ENCODE results near the gene MBD3L5.

The MBD3L5 gene

DNA sequence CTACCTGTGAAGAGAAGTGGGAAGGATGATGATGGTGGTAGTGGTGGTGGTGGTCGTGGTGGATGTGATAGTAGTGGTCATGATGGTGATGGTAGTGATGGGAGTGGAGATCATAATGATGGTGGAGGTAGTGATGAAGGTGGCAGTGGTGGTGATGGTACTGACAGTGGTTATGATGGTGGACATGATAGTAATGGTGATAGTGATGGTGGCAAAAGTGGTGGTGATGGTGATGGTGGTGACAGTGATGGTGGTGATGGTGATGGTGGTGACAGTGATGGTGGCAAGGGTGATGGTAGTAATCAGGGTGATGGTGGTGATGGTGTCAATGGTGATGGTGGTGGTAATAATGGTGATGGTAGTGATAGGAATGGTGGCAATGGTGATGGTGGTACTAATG, 35.3 kb upstream of the MBD3L5 start:
- Histone ChIP-seq H3F3A (ENCODE audit: low read depth) (no peaks in the 10 kb centered on the region), H3K79me2 (ENCODE audit: insufficient read depth, low read length) (no peaks in the 10 kb centered on the region), H4K20me1 (ENCODE audit: insufficient read depth, low read length, poor library complexity, severe bottlenecking) (no peaks in the 10 kb centered on the region), H3K4me1 (ENCODE audit: insufficient read depth, low read length, poor library complexity, severe bottlenecking) (no peaks in the 10 kb centered on the region), H3K9me3 (ENCODE audit: insufficient read depth, low read depth, low read length) (no peaks in the 10 kb centered on the region), H3K9me2 (replicated peaks; ENCODE audit: low read depth, low read length) (no peaks in the 10 kb centered on the region), H2AFZ (ENCODE audit: low read length) (no peak overlapping the region), H3K36me3 (ENCODE audit: insufficient read depth, low read length) (no peaks in the 10 kb centered on the region), H3K4me2 (ENCODE audit: low read depth, low read length, poor library complexity, severe bottlenecking) (no peak overlapping the region), H3K4me3 (ENCODE audit: low read length, poor library complexity, severe bottlenecking) (no peak overlapping the region), H3K9ac (ENCODE audit: low read depth, low read length, poor library complexity, severe bottlenecking) (no peak overlapping the region), H3K27me3 (ENCODE audit: insufficient read depth, low read length, poor library complexity, severe bottlenecking) (no peaks in the 10 kb centered on the region)
- TF ChIP-seq EZH2phosphoT487 (IDR thresholded peaks at IDR 0.05; ENCODE audit: borderline replicate concordance), result no peak
- TF ChIP-seq, protein P1, sequence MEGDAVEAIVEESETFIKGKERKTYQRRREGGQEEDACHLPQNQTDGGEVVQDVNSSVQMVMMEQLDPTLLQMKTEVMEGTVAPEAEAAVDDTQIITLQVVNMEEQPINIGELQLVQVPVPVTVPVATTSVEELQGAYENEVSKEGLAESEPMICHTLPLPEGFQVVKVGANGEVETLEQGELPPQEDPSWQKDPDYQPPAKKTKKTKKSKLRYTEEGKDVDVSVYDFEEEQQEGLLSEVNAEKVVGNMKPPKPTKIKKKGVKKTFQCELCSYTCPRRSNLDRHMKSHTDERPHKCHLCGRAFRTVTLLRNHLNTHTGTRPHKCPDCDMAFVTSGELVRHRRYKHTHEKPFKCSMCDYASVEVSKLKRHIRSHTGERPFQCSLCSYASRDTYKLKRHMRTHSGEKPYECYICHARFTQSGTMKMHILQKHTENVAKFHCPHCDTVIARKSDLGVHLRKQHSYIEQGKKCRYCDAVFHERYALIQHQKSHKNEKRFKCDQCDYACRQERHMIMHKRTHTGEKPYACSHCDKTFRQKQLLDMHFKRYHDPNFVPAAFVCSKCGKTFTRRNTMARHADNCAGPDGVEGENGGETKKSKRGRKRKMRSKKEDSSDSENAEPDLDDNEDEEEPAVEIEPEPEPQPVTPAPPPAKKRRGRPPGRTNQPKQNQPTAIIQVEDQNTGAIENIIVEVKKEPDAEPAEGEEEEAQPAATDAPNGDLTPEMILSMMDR (conservative IDR thresholded peaks at IDR 0.05; ENCODE audit: low read length), result no peak

DNA sequence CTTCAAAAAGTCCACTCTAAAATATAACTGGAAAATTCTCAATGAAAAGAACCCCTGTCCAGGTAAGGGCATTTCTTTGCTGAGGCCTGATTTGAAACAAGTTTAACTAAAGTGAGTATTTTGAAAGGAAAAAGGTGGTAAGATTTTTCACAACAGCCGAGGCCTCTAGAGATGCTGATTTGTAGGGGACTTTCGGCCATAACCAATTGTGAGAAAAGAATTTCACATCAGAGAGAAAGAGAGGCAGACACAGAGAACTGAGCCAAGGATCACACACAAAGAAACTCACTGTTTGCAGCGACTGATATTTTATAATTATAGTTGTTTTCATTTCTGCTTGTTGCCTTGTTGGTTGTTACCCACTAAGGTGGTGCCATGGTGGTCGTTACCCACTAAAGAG, 33.6 kb upstream of the MBD3L5 start:
- Histone ChIP-seq H3K79me2 (ENCODE audit: insufficient read depth, low read length) (no peaks in the 10 kb centered on the region), H3K9me2 (replicated peaks; ENCODE audit: low read depth, low read length) (no peaks in the 10 kb centered on the region), H3F3A (ENCODE audit: low read depth) (no peaks in the 10 kb centered on the region), H3K36me3 (ENCODE audit: insufficient read depth, low read length) (no peaks in the 10 kb centered on the region), H4K20me1 (ENCODE audit: insufficient read depth, low read length, poor library complexity, severe bottlenecking) (no peaks in the 10 kb centered on the region), H2AFZ (ENCODE audit: low read length) (no peak overlapping the region), H3K4me3 (ENCODE audit: low read length, poor library complexity, severe bottlenecking) (no peak overlapping the region), H3K27me3 (ENCODE audit: insufficient read depth, low read length, poor library complexity, severe bottlenecking) (no peaks in the 10 kb centered on the region), H3K9ac (ENCODE audit: low read depth, low read length, poor library complexity, severe bottlenecking) (no peak overlapping the region), H3K9me3 (ENCODE audit: insufficient read depth, low read depth, low read length) (no peaks in the 10 kb centered on the region), H3K4me2 (ENCODE audit: low read depth, low read length, poor library complexity, severe bottlenecking) (no peak overlapping the region), H3K4me1 (ENCODE audit: insufficient read depth, low read length, poor library complexity, severe bottlenecking) (no peaks in the 10 kb centered on the region)
- TF ChIP-seq EZH2phosphoT487 (IDR thresholded peaks at IDR 0.05; ENCODE audit: borderline replicate concordance), result no peak
- TF ChIP-seq, protein P1 (conservative IDR thresholded peaks at IDR 0.05; ENCODE audit: low read length), result no peak

DNA sequence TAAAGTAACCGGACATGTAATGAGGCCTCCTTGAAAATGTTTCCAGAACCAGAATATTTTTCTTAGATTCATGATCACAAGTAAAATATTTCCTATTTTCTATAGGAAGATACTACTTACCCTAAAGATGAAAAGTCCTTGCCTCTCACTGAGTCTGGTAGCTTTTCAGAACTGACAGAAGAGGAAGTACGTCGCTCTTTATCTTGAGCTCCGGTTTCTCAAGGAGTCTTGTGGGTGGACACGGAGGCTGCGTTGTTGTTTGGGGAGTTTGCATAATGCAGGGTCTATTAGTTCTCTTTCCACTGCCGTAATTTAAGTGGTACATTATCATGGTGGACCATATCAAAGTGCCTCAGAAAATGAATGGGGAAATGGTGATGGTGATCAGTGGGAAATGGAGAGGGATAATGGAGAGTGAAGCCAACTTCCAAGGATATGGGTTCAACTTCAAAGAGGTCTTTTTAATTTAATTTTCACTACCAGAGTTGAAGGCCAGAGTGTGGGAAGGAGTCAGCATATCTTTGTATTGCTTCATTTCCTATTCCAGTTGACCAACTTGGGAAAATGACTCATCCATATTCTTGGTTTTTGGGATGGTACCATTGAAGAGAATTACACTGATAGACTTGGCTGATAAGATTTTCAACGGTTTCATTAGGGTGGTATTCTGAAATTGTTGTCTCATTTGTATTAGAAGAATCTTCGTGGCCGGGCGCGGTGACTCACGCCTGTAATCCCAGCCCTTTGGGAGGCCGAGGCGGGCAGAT, 32.5 kb upstream of the MBD3L5 start:
- no peaks in the 10 kb centered on the region for H3K36me3 ChIP-seq (ENCODE audit: insufficient read depth, low read length)
- H3K4me2 ChIP-seq (ENCODE audit: low read depth, low read length, poor library complexity, severe bottlenecking), result no peak overlapping the region
- no peaks in the 10 kb centered on the region for H3K4me1 ChIP-seq (ENCODE audit: insufficient read depth, low read length, poor library complexity, severe bottlenecking)
- H3F3A ChIP-seq (ENCODE audit: low read depth), result no peaks in the 10 kb centered on the region
- TF ChIP-seq EZH2phosphoT487 (IDR thresholded peaks at IDR 0.05; ENCODE audit: borderline replicate concordance), result no peak
- TF ChIP-seq, protein P1 (conservative IDR thresholded peaks at IDR 0.05; ENCODE audit: low read length), result no peak
- H3K27me3 ChIP-seq (ENCODE audit: insufficient read depth, low read length, poor library complexity, severe bottlenecking), result no peaks in the 10 kb centered on the region
- H3K79me2 ChIP-seq (ENCODE audit: insufficient read depth, low read length), result no peaks in the 10 kb centered on the region
- H4K20me1 ChIP-seq (ENCODE audit: insufficient read depth, low read length, poor library complexity, severe bottlenecking), result no peaks in the 10 kb centered on the region
- no peak overlapping the region for H2AFZ ChIP-seq (ENCODE audit: low read length)
- no peak overlapping the region for H3K4me3 ChIP-seq (ENCODE audit: low read length, poor library complexity, severe bottlenecking)
- H3K9ac ChIP-seq (ENCODE audit: low read depth, low read length, poor library complexity, severe bottlenecking), result no peak overlapping the region
- no peaks in the 10 kb centered on the region for H3K9me2 ChIP-seq (replicated peaks; ENCODE audit: low read depth, low read length)
- no peaks in the 10 kb centered on the region for H3K9me3 ChIP-seq (ENCODE audit: insufficient read depth, low read depth, low read length)
